KG1 (cell line): Measurements from ENCODE around the gene ZNF800.

Source experiments
- DNase-seq: peaks from one replicate; lab custom pipeline; 2025; lab: John Stamatoyannopoulos, UW

Gene ZNF800

GRCh38 chr7:127347567-127348246 lies 44.8 kb downstream of the ZNF800 start:
- DNase-seq, result no peak

- no peak for DNase-seq
Measured at GRCh38 chr7:127346575-127347256, 45.8 kb downstream of the ZNF800 start.

- DNase-seq, result no peak
Measured at GRCh38 chr7:127342596-127342995, 49.9 kb downstream of the ZNF800 start.

GRCh38 chr7:127338122-127338521 lies 54.4 kb downstream of the ZNF800 start:
- no peak for DNase-seq

- DNase-seq, result no peak
Measured at GRCh38 chr7:127337581-127337980, 54.9 kb downstream of the ZNF800 start.

GRCh38 chr7:127336458-127336857 lies 56.0 kb downstream of the ZNF800 start:
- DNase-seq, result no peak

GRCh38 chr7:127332880-127333279 lies 59.6 kb downstream of the ZNF800 start:
- DNase-seq, result no peak

GRCh38 chr7:127330070-127330469 lies 62.4 kb downstream of the ZNF800 start:
- no peak for DNase-seq

GRCh38 chr7:127322832-127323493 lies 69.5 kb downstream of the ZNF800 start:
- no peak for DNase-seq

GRCh38 chr7:127322351-127322750 lies 70.2 kb downstream of the ZNF800 start:
- no peak for DNase-seq

- no peak for DNase-seq
Measured at GRCh38 chr7:127320974-127321373, 71.5 kb downstream of the ZNF800 start.
